Right renal cortex interstitium (tissue), 3 donors: ENCODE results near the gene LZTFL1. TPM values are rescaled to one million over a fixed set of nuclear protein-coding genes. Genes with fewer than 3 reads are reported as not detected.

Experiments used
- polyA plus RNA-seq, 3 donors: library from polyadenylated mRNA; unstranded; fragments of 120-200 nt; gene quantifications; one replicate each; pipeline ENCODE4 v1.2.1, GENCODE V29; 2013; ENCODE audit not compliant: insufficient read length in 3 of 3

Gene LZTFL1
- polyA plus RNA-seq, 3 donors, result 61.9 to 73.8 (median 71.6) TPM

Other genes starting within 250 kb of the LZTFL1 start
- 10 to 100 TPM; 13.7 to 14.3 (median 14.1) TPM for gene LIMD1, start 247.4 kb downstream of the LZTFL1 start, polyA plus RNA-seq
- gene SACM1L, start 152.7 kb downstream of the LZTFL1 start, polyA plus RNA-seq, result 10 to 100 TPM; 58.6 to 61.4 (median 58.8) TPM
- under 1 TPM; 0.07 to 0.18 (median 0.12) TPM for gene SLC6A20, start 45.6 kb downstream of the LZTFL1 start, polyA plus RNA-seq
- under 1 TPM in 2 of 3 donors, not detected in 1; 0.11 to 0.12 TPM for gene CCR9, start 44.4 kb upstream of the LZTFL1 start, polyA plus RNA-seq
- gene CXCR6, start 101.3 kb upstream of the LZTFL1 start, polyA plus RNA-seq, result under 1 TPM; 0.19 to 0.28 (median 0.27) TPM
- 10 to 100 TPM; 16.7 to 18.5 (median 18.5) TPM for gene FYCO1, start 153.7 kb upstream of the LZTFL1 start, polyA plus RNA-seq
- under 1 TPM; 0.12 to 0.26 (median 0.18) TPM for gene XCR1, start 185.4 kb upstream of the LZTFL1 start, polyA plus RNA-seq